HG03558 (cell line): ENCODE data around the gene C1QTNF5.

Experiments used
- ATAC-seq: cut with Tn5 transposase; IDR thresholded peaks from one replicate; pipeline ENCODE4 v1.9.1; 2021; ENCODE audit warnings: moderate number of reproducible peaks; ENCODE audit not compliant: unreplicated experiment; ENCODE audit errors: extremely low read depth

The C1QTNF5 gene

DNA sequence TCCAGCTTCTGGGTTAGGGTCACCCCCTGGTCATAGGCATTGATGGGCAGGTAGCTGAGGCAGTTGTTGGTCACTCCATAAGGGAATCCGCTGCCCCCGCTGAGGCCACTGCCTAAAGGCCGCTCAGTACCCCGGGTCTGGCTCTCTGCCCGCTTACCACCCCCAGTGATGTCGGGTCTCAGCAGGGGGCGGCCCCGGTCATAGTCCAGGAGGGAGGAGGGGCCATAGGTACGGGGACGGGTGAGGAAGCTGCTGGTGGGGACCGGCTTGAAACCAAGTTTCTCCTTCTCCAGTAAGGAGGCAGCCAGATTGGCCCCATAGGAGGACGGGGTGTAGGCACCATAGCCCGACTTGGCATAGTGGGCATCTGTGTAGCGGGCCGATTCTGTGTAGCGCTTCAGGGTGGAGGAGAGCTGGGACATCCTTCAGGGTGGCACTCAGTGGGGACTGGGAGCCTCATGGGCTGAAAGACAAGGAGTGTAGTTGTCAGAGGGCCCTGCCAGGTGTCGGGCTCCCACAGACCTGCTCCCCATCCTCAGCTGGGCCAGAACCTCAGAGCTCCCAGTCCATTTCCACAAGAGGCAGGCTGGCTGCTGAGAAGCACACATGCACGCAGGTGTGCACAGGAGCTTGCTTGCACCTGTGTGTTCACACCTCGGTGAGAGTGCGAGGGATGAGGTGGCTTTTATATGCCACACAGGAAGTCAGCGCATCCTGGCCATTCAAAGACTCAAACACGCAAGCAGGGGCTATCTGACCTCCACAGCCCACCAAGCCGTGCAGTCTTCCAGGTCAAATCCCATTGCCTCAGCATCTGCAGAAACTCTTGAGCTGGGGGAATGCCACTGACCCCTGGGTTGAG is 32.6 kb upstream of the C1QTNF5 start:
- ATAC-seq: no peak

DNA sequence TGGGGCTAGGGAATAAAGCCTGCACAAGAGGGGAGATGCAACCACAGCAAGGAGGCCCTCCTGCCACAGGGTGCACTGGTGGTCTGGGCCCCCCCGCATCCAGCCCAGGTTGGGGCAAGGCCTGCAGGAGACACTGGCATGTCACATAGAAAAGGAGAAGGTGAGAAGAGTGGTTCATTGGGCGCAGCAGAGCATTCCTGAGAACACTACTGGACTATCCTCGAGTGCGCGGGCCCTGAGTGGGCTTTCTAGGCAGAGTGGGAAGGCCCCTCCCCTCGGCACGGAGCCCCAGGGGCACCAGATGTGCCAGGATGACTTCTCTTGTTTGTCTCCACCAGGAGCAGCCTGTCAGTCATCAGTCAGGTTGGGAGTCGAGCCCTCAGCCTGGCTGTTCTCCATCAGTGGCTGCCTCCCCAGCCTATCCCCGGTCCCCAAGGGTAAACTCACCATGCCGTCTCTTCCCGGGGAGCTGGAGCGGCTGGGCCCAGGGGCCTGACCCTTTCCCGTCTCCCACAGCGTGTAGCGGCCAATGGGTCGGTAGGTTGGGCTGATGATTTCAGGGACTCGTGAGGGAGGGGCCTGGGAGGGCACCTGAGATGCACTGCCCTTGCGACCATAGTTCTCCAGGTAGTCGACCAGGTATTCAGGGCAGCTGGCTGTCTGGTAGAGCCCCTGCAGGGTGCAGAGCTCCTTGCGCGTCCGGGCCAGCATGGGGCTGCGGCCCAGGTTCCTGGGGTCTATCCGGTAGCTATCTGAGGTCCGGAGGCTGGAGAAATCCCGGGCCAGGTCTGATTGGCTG is 31.8 kb upstream of the C1QTNF5 start:
- no peak for ATAC-seq

DNA sequence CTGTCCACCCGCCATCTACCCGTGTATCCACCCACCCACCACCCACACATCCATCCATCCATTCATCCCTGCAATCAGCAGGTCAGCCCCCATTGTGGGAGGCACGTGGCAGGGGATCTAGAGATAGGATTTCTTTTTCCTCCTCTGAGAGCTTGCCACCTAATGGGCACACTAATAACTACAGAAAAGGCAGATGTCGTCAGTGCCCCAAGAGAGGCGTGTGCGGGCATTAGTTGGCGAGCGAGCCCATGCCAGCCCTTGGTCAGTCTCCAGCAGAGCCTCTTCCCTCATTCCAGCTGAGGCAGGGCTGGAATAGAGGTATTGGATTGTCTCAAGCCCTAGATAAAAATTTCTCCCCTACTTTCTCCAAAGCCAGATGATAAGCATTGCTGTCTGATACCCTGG is 31.1 kb upstream of the C1QTNF5 start:
- ATAC-seq: no peak

DNA sequence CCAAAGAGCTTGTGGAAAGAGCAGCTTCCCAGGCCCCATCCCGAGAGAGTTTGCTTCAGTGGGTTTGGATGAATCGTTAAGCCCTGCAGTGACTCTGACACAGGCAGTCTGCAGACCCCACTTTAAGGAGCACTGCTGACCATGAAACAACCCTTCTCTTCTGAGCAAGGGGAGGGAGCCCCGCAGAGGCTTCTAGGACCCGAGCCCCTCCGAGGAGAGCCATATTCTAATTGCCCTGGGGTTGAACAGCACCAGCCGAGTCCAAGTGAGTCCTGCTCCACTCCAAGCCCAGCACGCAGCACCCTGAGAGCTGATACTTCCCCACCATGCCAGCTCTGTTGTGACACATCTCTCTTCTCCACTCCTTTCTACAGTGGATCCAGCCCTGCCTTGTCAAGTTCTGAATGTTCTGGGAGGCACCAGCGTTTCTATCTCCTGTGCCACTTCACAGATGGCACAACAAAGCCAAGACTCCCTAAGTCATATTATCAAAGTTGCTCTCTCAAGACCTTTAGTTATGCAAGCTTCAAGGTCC is 30.5 kb upstream of the C1QTNF5 start:
- ATAC-seq: no peak

GRCh38 chr11:119370486-119371046 is 29.9 kb upstream of the C1QTNF5 start:
- no peak for ATAC-seq

DNA sequence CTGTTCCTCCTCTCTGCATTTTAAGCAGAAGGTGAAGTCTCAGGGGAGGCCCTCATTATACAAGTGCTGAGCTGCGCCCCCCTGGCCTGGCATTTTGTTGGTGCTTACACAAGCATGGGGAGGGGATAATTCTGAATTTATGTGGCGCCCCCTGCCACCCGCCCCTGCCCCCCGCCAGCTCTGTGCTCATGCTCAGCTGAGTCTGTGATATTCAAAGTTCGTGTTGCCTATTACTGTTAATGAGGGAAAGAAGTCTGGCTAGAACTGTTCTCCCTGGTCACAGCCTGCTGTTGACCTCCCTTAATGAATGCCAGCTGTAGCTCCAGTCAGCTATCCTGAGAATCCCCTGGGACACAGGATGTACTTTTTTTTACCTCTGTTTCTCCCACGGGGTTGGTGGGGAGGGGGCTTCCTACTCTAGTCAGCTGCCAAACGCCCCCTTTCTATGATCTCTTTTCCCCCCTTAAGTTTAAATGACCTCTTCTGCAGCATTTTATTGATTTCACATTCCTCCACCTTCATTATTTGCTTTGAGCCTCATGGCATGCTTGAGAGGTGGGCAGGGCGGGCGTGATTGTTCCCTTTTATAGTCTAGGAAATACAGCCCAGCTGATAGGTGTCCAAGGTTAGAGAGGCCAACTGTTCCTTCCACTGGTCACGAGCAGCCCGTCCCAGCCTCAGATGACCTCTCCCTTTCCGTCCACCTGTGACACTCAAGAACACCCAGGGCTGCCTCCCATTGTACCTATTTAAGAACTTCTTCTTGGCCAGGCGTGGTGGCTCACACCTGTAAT is 28.6 kb upstream of the C1QTNF5 start:
- ATAC-seq: no peak

DNA sequence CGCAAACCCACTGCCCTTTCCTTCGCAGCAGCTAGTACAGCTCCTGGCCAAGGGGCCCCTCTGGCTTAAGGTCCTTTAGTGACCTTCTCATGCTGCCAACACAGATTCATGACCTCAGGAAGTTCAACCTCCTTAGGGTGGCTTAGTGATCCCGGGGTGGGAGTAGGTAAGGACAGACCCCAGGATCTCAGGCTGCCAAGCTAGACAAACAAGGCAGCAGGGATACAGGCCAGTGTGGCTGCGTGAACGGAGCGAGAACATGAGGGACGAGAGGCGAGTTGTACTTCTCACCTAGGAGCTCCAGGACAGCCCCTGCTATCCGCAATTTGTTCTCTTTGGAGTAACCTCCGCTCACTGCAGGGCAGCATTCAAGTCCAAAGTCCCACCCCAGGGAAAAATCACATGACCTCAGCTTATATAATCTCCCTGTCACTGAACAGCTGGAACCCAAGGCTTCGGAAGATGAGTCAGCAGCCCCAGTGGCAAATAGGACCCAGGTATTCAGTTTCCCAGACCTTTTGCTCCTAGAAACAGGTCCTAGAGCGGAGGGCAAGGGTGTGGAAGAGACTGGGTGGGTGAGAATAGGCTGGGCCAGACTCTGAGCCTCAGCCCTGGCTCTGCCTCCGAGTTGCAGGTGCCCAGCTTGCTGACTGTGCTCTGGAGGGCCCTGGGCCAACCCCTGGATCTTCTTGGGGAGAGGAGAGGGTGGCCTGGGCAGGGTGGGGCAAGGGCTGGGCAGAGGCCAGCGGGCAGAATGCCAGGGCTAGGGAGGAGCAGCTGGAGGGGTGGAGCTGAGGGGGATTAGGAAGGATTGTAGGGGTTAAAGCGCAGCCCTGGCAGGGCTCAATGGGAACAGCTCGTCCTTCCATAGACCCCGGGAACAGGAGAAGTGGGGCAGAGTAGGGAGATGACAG is 27.7 kb upstream of the C1QTNF5 start:
- no peak for ATAC-seq

- no peak for ATAC-seq
Measured at GRCh38 chr11:119367661-119368120, 27.0 kb upstream of the C1QTNF5 start.

- ATAC-seq: no peak
Measured at GRCh38 chr11:119366690-119367620, 26.3 kb upstream of the C1QTNF5 start.

DNA sequence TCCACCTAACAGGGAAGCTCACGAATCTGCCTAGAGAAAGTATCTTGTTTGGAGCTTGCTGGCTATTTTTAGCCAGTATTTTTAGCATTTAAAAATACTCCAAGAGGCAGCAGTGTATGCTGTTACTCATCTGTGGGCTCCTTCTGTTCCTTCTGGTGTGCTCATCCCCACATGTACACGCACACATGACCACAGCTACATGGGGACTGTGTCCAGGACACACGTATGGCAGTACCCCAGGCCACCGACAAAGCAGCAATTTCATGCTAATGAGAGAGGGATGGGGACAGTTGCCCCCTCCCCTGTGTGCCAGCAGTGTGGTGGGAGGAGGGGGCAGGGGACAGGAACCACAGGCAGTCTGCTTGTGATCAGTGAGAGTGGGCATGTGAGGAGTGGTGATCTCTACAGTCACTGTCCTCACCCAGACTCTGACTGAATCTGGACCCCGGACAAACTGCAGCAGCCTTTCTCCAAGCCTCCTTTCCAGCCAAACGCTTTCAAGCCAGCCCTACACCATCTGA is 24.4 kb upstream of the C1QTNF5 start:
- ATAC-seq: no peak

DNA sequence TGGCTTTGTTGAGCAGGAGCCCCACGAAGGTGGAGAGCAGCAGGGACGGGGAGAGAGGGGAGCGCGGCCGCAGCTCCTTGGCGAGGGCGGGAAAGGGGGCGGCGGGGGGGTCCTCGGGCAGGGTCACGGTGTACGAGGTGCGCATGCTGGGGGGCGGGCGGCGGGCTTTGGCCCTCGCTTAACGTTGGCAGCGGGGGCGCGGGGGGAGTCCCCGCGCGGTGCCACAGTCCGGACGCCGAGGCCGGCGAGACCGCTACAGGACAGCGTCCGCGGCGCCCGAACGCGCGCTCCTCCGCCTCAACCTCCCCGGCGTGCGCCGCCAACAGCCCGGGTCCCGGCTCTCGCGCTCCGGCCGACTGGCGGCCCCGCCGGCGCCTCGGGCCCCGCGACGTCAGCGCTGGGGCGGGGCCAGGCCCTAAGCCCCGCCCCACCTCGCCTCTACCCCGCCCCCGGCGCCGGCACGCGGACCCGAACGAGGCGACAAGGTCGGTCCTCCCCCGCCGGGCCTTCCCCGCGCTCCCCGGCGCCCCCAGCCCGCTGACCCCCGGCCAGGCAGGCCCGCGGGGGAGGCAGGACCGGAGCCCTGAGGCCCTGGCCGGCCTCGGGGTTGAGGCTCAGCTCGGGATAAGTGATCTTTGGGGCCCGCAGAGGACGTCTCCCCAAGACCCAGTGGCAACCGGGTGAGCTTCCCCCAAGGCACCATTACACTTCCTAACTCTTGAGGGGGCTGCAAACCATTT is 23.3 kb upstream of the C1QTNF5 start:
- ATAC-seq: no peak

- ATAC-seq: no peak
Measured at GRCh38 chr11:119363081-119363850, 22.6 kb upstream of the C1QTNF5 start.

DNA sequence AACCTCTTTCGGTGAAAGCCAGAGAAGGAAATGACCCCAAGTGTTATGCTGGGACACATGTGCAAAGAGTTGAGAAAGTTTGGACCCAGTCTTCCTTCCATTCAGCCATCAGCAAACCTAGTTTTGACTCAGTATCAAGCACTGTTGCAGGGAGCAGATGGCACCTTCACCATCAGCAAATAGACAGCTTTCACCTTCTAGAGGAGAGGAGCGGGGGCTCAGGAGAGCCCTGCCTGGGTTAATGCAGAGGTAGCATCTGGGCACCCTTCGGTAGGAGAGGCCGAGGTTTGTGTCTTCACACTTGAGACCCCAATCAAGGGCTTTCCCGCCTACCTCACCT is 22.0 kb upstream of the C1QTNF5 start:
- ATAC-seq: no peak

DNA sequence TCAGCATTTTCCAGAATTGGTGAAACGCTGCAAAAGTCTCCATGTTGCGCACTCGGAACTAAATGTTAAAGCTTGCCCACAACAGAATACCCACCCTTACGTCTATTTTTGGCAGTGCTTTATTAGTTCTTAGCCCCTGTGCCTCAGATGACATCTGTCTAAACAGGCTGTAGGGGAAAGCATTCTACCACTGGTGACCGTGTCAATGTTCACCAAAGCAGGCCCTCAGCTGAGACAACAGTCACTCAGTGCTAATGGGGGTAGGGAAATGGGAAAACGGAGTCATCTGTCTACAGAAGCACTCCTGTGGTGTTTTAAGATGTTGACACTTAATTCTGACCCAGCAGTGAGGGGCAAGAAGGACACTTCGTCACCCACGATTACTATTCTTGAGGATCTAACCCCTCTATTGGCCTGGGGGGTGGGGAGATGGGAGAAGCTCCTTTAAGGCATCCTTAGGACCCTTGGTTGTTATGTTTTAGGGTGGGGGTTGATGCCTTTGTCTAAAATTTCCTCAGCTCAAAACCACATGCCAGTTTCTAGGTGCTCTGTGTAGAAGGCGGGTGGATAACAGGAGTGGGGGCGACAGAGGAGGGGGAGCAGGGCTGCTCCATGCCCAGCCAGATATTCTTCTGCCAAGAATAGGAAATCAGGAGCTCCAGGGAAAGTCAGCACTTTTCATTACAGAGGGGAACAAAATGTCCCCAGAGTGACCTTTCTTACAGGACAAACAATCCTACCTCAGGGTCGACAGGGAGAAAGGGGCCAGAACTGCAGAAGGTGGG is 21.4 kb upstream of the C1QTNF5 start:
- ATAC-seq: no peak

GRCh38 chr11:119361056-119361787 is 20.5 kb upstream of the C1QTNF5 start:
- no peak for ATAC-seq
